ENCODE data around the gene STRN3. TPM values are rescaled to one million over a fixed set of nuclear protein-coding genes. Genes with fewer than 3 reads are reported as not detected.

The STRN3 gene
- total RNA-seq (10 to 100 TPM in 5 of 6 donors, 1 to 10 TPM in 1; 9.7 to 21.5 (median 11.7) TPM), polyA plus RNA-seq (10 to 100 TPM in 1 of 2 donors, 1 to 10 TPM in 1; 7.3 to 11.5 TPM)

GRCh38 chr14:31026077-31026449, at the start of gene STRN3:
Gene STRN3, minus strand, starts transcription at chr14:31026379. Its CDS starts 194 bp downstream, at chr14:31026185.
- no peak for TF ChIP-seq CTCF (IDR thresholded peaks at IDR 0.05)
- H3K4me1 ChIP-seq: peaks cover 3 to 18% (median 17%) of the 10 kb centered on the region in 3 donors
- no peaks in the 10 kb centered on the region for H3K36me3 ChIP-seq
- WGBS, 2 donors: 1% methylated on average over 19 to 30 of the region's 31 CpGs
- H3K27ac ChIP-seq: peak within 1 kb of the TSS; percentile 83 to 98 (median 96)
- no peaks in the 10 kb centered on the region for H3K9me3 ChIP-seq
- intact Hi-C loops (cut with DNase I): no loop called here
- DNase-seq (no peak), ATAC-seq (peak in 1 of 4 donors; percentile 49), FAIRE-seq (no peak)
- peak within 1 kb of the TSS; percentile 63 to 94 (median 86) for H3K4me3 ChIP-seq
- no peaks in the 10 kb centered on the region for H3K27me3 ChIP-seq

DNA sequence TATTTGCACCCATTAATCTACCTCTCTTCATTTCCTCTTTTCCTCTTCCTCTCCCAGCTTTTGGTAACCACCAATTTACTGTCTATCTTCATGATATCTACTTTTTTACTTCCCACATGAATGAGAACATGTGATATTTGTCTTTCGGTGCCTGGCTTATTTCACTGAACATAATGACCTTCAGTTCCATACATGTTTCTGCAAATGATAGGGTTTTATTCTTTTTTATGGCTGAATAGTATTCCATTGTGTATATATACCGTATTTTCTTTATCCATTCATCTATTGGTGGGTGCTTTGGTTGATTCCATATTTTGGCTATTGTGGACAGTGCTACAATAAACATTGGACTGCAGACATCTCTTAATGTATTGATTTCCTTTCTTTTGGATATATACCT, 49.0 kb upstream of the STRN3 start:
- no peak for TF ChIP-seq CTCF (IDR thresholded peaks at IDR 0.05)
- no peak for FAIRE-seq
- 92 to 98% methylated on average over 2 of the region's 2 CpGs for WGBS, 2 donors

DNA sequence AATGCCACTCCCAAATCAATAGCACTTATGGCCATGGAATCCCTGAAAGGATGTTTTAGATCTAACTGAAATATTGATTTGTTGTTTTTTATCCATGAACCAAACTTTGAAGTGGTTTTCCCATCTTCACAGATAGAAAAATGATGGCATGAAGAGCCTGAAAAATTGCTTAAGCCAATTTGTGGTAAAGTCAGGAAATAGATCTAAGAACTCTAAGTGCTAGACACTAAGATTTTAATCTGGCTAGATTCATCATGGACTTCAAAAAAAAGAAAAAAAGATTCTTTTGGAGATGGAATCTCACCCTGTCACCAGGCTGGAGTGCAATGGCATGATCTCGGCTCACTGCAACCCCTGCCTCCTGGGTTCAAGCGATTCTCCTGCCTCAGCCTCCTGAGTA, 45.0 kb upstream of the STRN3 start:
- H3K27ac ChIP-seq: no peak overlapping the region
- no peak for DNase-seq
- no peak for TF ChIP-seq CTCF (IDR thresholded peaks at IDR 0.05)
- H3K36me3 ChIP-seq: no peaks in the 10 kb centered on the region
- ATAC-seq: no peak
- intact Hi-C loops (cut with DNase I): no loop called here
- no peaks in the 10 kb centered on the region for H3K4me1 ChIP-seq
- no peaks in the 10 kb centered on the region for H3K27me3 ChIP-seq
- no peaks in the 10 kb centered on the region for H3K9me3 ChIP-seq
- 97 to 98% methylated on average over 2 of the region's 2 CpGs for WGBS, 2 donors
- no peak overlapping the region for H3K4me3 ChIP-seq
- FAIRE-seq: no peak

More for the DNA sequence above, 49.0 kb upstream of the STRN3 start:
- Histone ChIP-seq H3K36me3 (no peaks in the 10 kb centered on the region), H3K27ac (no peak overlapping the region), H3K4me1 (no peaks in the 10 kb centered on the region), H3K27me3 (no peaks in the 10 kb centered on the region), H3K4me3 (no peak overlapping the region), H3K9me3 (no peaks in the 10 kb centered on the region)
- no peak for ATAC-seq
- no peak for DNase-seq
- intact Hi-C loops (cut with DNase I): no loop called here

- ATAC-seq (peak in 1 of 4 donors; percentile 34), FAIRE-seq (no peak), DNase-seq (no peak)
- no peak for TF ChIP-seq CTCF (IDR thresholded peaks at IDR 0.05)
- WGBS, 2 donors: 92 to 93% methylated on average over 5 of the region's 5 CpGs
- Histone ChIP-seq H3K4me3 (no peak overlapping the region), H3K27ac (no peak overlapping the region), H3K4me1 (no peaks in the 10 kb centered on the region), H3K9me3 (no peaks in the 10 kb centered on the region), H3K27me3 (no peaks in the 10 kb centered on the region), H3K36me3 (no peaks in the 10 kb centered on the region)
- intact Hi-C loops (cut with DNase I): no loop called here
These were observed 44.3 kb upstream of the STRN3 start for GRCh38 chr14:31070431-31070830.

- Histone ChIP-seq H3K27me3 (no peaks in the 10 kb centered on the region), H3K9me3 (no peaks in the 10 kb centered on the region), H3K36me3 (no peaks in the 10 kb centered on the region), H3K4me3 (no peak overlapping the region), H3K27ac (no peak overlapping the region), H3K4me1 (no peaks in the 10 kb centered on the region)
- DNase-seq (no peak), FAIRE-seq (no peak), ATAC-seq (no peak)
- 88 to 94% methylated on average over 3 of the region's 3 CpGs for WGBS, 2 donors
- intact Hi-C loops (cut with DNase I): no loop called here
- TF ChIP-seq CTCF (IDR thresholded peaks at IDR 0.05): no peak
These were observed 43.2 kb upstream of the STRN3 start for GRCh38 chr14:31069343-31069742.

Data from pancreas (tissue), 10 donors.